ENCODE data around the gene EVA1B. TPM values are rescaled to one million over a fixed set of nuclear protein-coding genes. Genes with fewer than 3 reads are reported as not detected.
A peak's percentile ranks its signal among the peaks of the same experiment; 100 is the strongest.

Gene EVA1B
- total and polyA plus RNA-seq, 12 donors, result 17.6 to 185 (median 92.3) TPM; not detected in 1

- Histone ChIP-seq H3K4me1 (replicated peaks in 1 of 2) (peaks cover 17 to 29% of the 10 kb centered on the region in 2 donors), H3K9me3 (replicated peaks in 1 of 3) (no peaks in the 10 kb centered on the region), H3K27ac (peak overlapping the region in 4 of 5 donors; percentile 71 to 96 (median 80)), H3K36me3 (replicated peaks in 1 of 2) (no peaks in the 10 kb centered on the region), H3K27me3 (no peaks in the 10 kb centered on the region), H3K4me3 (peak overlapping the region; percentile 18 to 88 (median 63))
- TF ChIP-seq POLR2A (IDR thresholded peaks at IDR 0.05) (no peak), CTCF (IDR thresholded peaks at IDR 0.05) (no peak)
- peak in 5 of 7 donors; percentile 27 to 55 (median 38) for DNase-seq
- WGBS, 4 donors, result 3 to 17% (median 5%) methylated on average over 9 to 82 of the region's 83 CpGs
- intact Hi-C loops (cut with DNase I), result no loop called here
Measured at GRCh38 chr1:36322786-36323635, 434 bp downstream of the EVA1B start.

- TF ChIP-seq POLR2A (IDR thresholded peaks at IDR 0.05) (no peak), CTCF (IDR thresholded peaks at IDR 0.05) (no peak)
- no peaks in the 10 kb centered on the region for H3K36me3 ChIP-seq (replicated peaks in 1 of 2)
- no peaks in the 10 kb centered on the region for H3K9me3 ChIP-seq (replicated peaks in 1 of 3)
- peak overlapping the region in 3 of 4 donors; percentile 41 to 88 (median 85) for H3K4me3 ChIP-seq
- peaks cover 17 to 29% of the 10 kb centered on the region in 2 donors for H3K4me1 ChIP-seq (replicated peaks in 1 of 2)
- DNase-seq, result peak in 1 of 7 donors; percentile 32
- peak overlapping the region in 4 of 5 donors; percentile 71 to 96 (median 80) for H3K27ac ChIP-seq
- intact Hi-C loops (cut with DNase I), result no loop called here
- H3K27me3 ChIP-seq, result no peaks in the 10 kb centered on the region
- 43 to 59% (median 46%) methylated on average over 4 to 67 of the region's 67 CpGs for WGBS, 4 donors
Measured at GRCh38 chr1:36322041-36322785, 1.2 kb downstream of the EVA1B start.

- TF ChIP-seq CTCF (IDR thresholded peaks at IDR 0.05) (no peak), POLR2A (IDR thresholded peaks at IDR 0.05) (no peak)
- intact Hi-C loops (cut with DNase I), result no loop called here
- WGBS, 4 donors, result 19 to 58% (median 25%) methylated on average over 17 to 59 of the region's 59 CpGs
- H3K4me1 ChIP-seq (replicated peaks in 1 of 2), result peaks cover 17 to 29% of the 10 kb centered on the region in 2 donors
- H3K4me3 ChIP-seq, result peak overlapping the region in 1 of 4 donors; percentile 85
- no peaks in the 10 kb centered on the region for H3K27me3 ChIP-seq
- no peaks in the 10 kb centered on the region for H3K9me3 ChIP-seq (replicated peaks in 1 of 3)
- H3K27ac ChIP-seq, result peak overlapping the region in 4 of 5 donors; percentile 71 to 96 (median 80)
- DNase-seq, result peak; percentile 59 to 86 (median 76)
- H3K36me3 ChIP-seq (replicated peaks in 1 of 2), result no peaks in the 10 kb centered on the region
Measured at GRCh38 chr1:36321119-36321951, 2.1 kb downstream of the EVA1B start.

Data from adrenal gland (tissue), 12 donors.